ENCODE measurements around the gene AEN.

AEN gene, protein sequence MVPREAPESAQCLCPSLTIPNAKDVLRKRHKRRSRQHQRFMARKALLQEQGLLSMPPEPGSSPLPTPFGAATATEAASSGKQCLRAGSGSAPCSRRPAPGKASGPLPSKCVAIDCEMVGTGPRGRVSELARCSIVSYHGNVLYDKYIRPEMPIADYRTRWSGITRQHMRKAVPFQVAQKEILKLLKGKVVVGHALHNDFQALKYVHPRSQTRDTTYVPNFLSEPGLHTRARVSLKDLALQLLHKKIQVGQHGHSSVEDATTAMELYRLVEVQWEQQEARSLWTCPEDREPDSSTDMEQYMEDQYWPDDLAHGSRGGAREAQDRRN

DNA sequence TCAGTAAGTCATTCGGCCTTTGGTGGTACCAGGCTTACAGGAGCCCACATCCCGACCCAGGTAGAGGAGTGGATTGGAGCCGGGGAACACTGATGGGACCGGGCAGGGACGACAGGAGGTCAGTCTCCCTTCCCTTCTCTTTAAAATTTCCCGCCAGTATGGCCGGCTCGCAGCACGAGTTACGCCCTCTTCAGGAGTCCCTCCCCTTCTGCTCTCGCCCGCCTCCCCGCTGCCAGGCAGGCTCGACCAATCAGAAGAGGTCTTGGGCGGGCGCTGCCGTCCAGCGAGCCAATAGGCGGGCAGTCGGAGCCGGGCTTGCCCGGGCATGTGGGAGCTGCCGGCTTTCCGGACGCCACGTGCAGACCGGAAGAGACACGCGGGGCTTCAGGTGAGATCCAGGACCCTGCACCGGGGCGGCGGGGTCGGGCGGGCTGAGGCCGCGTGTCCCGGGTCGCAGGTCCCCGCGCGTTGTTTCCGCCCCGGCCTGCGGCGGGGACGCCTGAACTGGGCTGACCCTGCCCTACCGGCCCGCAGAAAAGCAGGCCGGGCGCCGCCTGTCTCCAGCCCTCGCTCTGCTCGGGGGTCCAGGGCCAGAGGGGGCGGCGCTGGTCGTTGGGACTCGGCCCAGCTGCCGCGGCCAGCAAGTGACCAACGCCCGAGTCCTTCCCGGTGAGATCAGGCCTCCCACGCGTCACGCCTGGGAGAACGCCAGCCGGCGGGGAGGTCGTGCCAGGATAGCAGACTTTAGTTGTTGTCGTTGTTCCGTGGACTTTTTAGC lies at the start of gene AEN:
Gene AEN (plus strand): TSS at position 346 of the 778 bp plus-strand sequence. CDS start 4,870 bp downstream, outside the sequence.
- DNase-seq (ENCODE audit: low read depth, low spot score) = no peak
- Histone ChIP-seq H3K36me3 (ENCODE audit: insufficient read depth, low read length) (peaks cover 4% of the 10 kb centered on the region; the same call in 1 of the 2 replicates), H3K27ac (no peak within 1 kb of the TSS), H3K9ac (ENCODE audit: insufficient read length) (peak within 1 kb of the TSS; percentile 93), H3K4me3 (peak within 1 kb of the TSS; percentile 97), H3K9me3 (ENCODE audit: low read depth, low read length) (no peaks in the 10 kb centered on the region)
- TF ChIP-seq EZH2 (IDR thresholded peaks at IDR 0.05) (no peak), POLR2AphosphoS5 (IDR thresholded peaks at IDR 0.05; ENCODE audit: borderline replicate concordance, low read depth, low read length) (peak; percentile 69; the same call in 1 of the 2 replicates)

DNA sequence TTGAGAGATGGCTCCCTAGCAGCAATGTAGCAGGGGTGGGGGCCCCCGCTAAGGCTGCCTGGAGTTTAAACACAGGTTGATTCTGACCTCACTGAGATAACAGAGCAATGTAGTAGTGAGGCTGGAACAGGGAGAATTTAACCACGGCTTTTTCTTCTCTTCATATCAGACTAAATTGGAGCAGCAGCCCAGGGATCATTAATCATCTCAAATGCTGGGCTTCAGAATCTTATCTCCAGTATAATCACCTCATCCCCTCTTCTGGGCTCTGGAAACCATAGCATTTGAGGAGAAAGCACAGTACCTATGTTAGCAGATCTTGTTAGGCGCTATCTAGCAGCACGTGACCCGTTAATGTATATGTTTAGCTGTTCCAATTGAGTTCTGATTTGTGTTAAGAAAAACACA lies 49.3 kb upstream of the AEN start:
- no peak for DNase-seq (ENCODE audit: low read depth, low spot score)
- H3K4me3 ChIP-seq = no peak overlapping the region

DNA sequence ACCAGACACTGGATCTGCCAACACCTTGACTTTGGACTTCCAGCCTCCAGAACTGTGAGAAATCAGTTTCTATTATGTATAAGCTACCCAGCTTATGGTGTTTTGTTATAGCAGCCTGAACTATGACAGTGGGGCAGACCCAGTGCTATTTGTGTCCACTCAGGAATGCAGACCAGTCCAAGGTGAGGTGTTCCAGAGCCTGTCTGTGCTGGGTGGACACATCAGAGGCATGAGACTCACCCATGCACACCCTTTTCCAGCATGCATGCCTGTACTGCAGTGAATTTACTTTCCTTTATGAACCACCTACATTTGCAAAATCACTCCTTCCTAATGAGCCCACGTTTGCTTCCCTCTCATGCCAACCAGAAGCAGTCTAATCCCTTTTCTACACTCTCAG lies 47.1 kb upstream of the AEN start:
- H3K9me3 ChIP-seq (ENCODE audit: low read depth, low read length) = no peaks in the 10 kb centered on the region
- H3K9ac ChIP-seq (ENCODE audit: insufficient read length) = no peak overlapping the region
- no peak overlapping the region for H3K27ac ChIP-seq
- H3K36me3 ChIP-seq (ENCODE audit: insufficient read depth, low read length) = no peaks in the 10 kb centered on the region
- no peak for DNase-seq (ENCODE audit: low read depth, low spot score)
- H3K4me3 ChIP-seq = no peak overlapping the region
- TF ChIP-seq EZH2 (IDR thresholded peaks at IDR 0.05) = no peak

More for the DNA sequence above, 49.3 kb upstream of the AEN start:
- Histone ChIP-seq H3K27ac (no peak overlapping the region), H3K9ac (ENCODE audit: insufficient read length) (no peak overlapping the region), H3K36me3 (ENCODE audit: insufficient read depth, low read length) (no peaks in the 10 kb centered on the region), H3K9me3 (ENCODE audit: low read depth, low read length) (no peaks in the 10 kb centered on the region)
- no peak for TF ChIP-seq EZH2 (IDR thresholded peaks at IDR 0.05)
- no peak for TF ChIP-seq FOXP2 (optimal IDR thresholded peaks at IDR 0.05; ENCODE audit: control extremely low read depth, extremely low read length, insufficient read depth)
- no peak for TF ChIP-seq POLR2AphosphoS5 (IDR thresholded peaks at IDR 0.05; ENCODE audit: borderline replicate concordance, low read depth, low read length)

DNA sequence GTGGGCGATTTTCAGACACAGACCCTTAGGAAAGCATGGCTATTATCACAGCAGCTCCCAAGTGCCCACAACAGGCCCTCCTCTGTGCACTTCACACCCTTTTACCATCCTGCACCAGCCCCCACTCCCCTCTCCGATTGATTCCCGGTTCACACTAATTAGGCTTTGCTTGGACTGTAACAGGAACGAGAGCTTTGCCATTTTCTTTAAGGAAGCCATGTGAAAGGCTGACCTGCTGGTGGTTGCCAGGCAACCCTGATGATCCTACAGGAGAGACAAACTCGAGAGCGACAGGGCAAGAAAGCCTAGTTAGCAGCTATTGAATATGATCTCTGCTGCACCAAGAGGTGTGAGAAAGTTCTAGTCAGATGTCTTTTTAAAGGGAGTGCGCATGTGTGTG lies 46.5 kb upstream of the AEN start:
- H3K27ac ChIP-seq = no peak overlapping the region
- H3K9me3 ChIP-seq (ENCODE audit: low read depth, low read length) = no peaks in the 10 kb centered on the region
- no peaks in the 10 kb centered on the region for H3K36me3 ChIP-seq (ENCODE audit: insufficient read depth, low read length)
- H3K9ac ChIP-seq (ENCODE audit: insufficient read length) = no peak overlapping the region
- TF ChIP-seq EZH2 (IDR thresholded peaks at IDR 0.05) (no peak), POLR2AphosphoS5 (IDR thresholded peaks at IDR 0.05; ENCODE audit: borderline replicate concordance, low read depth, low read length) (no peak), FOXP2 (optimal IDR thresholded peaks at IDR 0.05; ENCODE audit: control extremely low read depth, extremely low read length, insufficient read depth) (no peak)
- DNase-seq (ENCODE audit: low read depth, low spot score) = no peak
- no peak overlapping the region for H3K4me3 ChIP-seq

DNA sequence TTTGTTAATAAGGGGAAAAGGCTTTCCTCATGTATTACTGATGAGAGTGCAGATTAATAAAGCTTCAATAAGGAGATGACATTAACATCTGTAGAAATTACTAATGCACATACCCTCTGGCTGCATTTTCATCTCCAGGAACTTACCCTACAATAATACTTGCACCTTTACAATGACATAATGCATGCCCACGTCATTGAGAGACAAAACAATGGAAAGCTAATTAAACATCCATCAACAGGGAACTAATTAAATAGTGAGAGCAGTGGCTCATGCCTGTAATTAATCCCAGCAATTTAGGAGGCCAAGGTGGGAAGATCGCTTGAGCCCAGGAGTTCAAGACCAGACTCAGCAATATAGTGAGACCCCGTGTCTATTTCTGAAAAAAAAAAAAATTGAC lies 41.8 kb upstream of the AEN start:
- Histone ChIP-seq H3K9ac (ENCODE audit: insufficient read length) (no peak overlapping the region), H3K9me3 (ENCODE audit: low read depth, low read length) (no peaks in the 10 kb centered on the region), H3K36me3 (ENCODE audit: insufficient read depth, low read length) (no peaks in the 10 kb centered on the region), H3K4me3 (no peak overlapping the region), H3K27ac (no peak overlapping the region)
- DNase-seq (ENCODE audit: low read depth, low spot score) = no peak
- TF ChIP-seq POLR2AphosphoS5 (IDR thresholded peaks at IDR 0.05; ENCODE audit: borderline replicate concordance, low read depth, low read length) (no peak), EZH2 (IDR thresholded peaks at IDR 0.05) (no peak), FOXP2 (optimal IDR thresholded peaks at IDR 0.05; ENCODE audit: control extremely low read depth, extremely low read length, insufficient read depth) (no peak)

DNA sequence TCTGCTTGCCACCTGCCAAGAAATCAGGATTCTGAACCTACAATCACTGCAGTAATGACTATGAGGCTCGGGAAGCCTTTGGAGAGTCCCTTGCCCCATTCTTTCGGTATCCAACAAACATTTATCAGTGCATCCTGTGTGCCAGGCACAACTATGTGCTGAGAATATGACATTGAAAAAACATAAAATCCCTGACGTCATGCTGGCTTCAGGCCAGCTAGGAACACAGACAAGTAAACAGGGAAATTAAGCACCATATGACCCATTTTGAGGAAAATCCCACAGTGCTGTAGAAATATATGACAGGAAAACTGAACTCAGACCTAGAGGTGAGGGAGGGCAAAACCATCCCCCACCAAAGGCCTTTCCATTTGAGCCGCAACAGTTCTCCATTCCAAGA lies 40.6 kb upstream of the AEN start:
- no peak overlapping the region for H3K9ac ChIP-seq (ENCODE audit: insufficient read length)
- no peak overlapping the region for H3K4me3 ChIP-seq
- DNase-seq (ENCODE audit: low read depth, low spot score) = no peak
- no peak overlapping the region for H3K27ac ChIP-seq
- no peaks in the 10 kb centered on the region for H3K9me3 ChIP-seq (ENCODE audit: low read depth, low read length)
- H3K36me3 ChIP-seq (ENCODE audit: insufficient read depth, low read length) = no peaks in the 10 kb centered on the region
- TF ChIP-seq EZH2 (IDR thresholded peaks at IDR 0.05) (no peak), POLR2AphosphoS5 (IDR thresholded peaks at IDR 0.05; ENCODE audit: borderline replicate concordance, low read depth, low read length) (no peak), FOXP2 (optimal IDR thresholded peaks at IDR 0.05; ENCODE audit: control extremely low read depth, extremely low read length, insufficient read depth) (no peak)

DNA sequence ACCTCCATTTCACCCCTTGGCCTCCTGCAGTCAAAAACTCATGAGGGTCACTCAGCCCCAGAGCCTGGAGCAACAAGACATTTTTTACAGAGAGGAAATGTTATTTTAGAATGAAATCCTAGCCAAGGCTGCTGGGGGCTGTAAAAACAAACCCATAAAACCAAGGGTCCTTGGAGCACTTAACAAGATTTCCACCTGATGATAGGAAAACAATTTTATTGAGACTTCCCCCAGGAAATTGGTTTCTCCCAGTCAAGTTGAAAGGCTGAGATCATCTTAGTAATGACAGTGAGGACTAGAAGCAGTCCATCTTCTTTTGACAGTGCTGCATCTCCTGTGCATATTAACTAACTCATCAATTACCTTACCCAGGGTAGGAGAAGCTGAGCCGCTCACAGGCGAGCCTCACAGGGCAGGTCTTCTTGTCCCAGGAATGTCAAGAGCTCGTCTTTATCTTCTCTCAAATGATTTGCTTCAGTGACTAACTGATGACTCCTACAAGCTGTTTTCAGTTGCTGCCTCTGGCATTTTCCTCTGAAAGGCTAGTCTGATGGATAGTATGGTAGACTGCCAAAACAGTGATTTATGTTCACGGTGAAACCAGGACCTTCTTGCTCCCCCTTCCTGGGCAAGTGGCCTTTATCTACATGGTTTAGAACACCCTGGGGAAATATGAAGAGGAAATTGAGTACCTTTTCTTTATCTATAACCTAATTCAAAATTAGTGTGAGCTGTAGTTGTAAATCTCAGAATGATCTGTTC lies 34.6 kb upstream of the AEN start:
- H3K9me3 ChIP-seq (ENCODE audit: low read depth, low read length) = no peaks in the 10 kb centered on the region
- H3K9ac ChIP-seq (ENCODE audit: insufficient read length) = no peak overlapping the region
- no peak overlapping the region for H3K4me3 ChIP-seq
- no peaks in the 10 kb centered on the region for H3K36me3 ChIP-seq (ENCODE audit: insufficient read depth, low read length)
- DNase-seq (ENCODE audit: low read depth, low spot score) = no peak
- TF ChIP-seq EZH2 (IDR thresholded peaks at IDR 0.05) (no peak), POLR2AphosphoS5 (IDR thresholded peaks at IDR 0.05; ENCODE audit: borderline replicate concordance, low read depth, low read length) (no peak), FOXP2 (optimal IDR thresholded peaks at IDR 0.05; ENCODE audit: control extremely low read depth, extremely low read length, insufficient read depth) (no peak)
- H3K27ac ChIP-seq = no peak overlapping the region

DNA sequence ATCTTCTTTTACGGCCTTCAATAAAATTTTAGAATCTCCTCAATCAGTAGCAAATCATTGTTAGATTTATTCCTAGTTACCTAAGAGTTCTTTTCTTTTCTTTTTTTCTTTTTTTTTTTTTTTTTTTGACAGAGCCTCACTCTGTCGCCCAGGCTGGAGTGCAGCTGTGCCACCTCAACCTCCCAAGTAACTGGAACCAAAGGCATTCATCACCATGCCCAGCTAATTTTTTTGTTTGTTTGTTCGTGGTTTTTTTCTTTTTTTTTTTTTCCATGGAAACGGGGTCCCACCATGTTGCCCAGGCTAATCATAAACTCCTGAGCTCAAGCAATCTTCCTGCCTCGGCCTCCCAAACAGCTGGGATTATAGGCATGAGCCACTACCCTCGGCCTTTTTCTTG lies 30.4 kb upstream of the AEN start:
- no peak overlapping the region for H3K9ac ChIP-seq (ENCODE audit: insufficient read length)
- H3K27ac ChIP-seq = no peak overlapping the region
- no peak for DNase-seq (ENCODE audit: low read depth, low spot score)
- H3K4me3 ChIP-seq = no peak overlapping the region
- no peaks in the 10 kb centered on the region for H3K9me3 ChIP-seq (ENCODE audit: low read depth, low read length)
- TF ChIP-seq FOXP2 (optimal IDR thresholded peaks at IDR 0.05; ENCODE audit: control extremely low read depth, extremely low read length, insufficient read depth) (no peak), EZH2 (IDR thresholded peaks at IDR 0.05) (no peak), POLR2AphosphoS5 (IDR thresholded peaks at IDR 0.05; ENCODE audit: borderline replicate concordance, low read depth, low read length) (no peak)
- H3K36me3 ChIP-seq (ENCODE audit: insufficient read depth, low read length) = no peaks in the 10 kb centered on the region
